HuH-7.5 (cell line): Measurements from ENCODE around the gene ARF6.

Source experiments
- DNase-seq: peaks from one replicate; pipeline ENCODE4 v3.0.0; 2011; ENCODE audit warnings: low spot score

ARF6 gene

DNA sequence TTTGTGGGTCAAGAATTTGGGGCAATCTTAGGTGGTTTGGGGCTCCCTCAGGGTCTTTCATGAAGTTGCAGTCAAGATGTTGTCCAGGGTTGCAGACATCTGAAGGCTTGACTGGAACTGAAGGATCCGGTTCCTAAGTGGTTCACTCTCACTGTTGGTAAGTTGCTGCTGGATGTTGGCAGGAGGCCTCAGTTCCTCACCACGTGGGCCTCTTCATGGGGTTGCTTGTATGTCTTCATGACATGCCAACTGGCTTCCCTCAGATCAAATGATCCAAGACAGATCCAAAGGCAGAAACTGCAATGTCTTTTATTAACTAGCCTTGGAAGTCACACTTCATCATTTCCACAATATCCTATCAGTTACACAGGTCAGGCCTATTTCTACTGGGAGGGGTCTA, 49.2 kb downstream of the ARF6 start:
- DNase-seq = no peak

DNA sequence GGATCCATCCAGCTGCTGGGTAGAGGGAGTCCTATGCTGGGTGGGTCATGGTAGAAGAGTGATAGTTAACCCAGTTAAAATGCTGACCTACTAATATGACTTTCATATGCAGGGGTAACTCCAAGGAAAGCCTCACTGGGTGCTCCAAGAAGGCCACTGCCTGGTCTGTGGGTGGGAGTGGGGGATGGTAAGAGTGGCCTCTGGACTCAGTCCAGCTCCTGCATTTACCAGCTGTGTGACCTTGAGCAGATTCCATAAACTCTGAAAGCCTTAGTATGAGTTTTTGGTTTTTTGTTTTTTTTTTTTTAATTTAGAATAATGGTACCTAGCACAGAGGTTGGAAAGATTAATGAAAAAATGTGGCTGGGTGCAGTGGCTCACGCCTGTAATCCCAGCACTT, 51.6 kb downstream of the ARF6 start:
- DNase-seq = no peak

DNA sequence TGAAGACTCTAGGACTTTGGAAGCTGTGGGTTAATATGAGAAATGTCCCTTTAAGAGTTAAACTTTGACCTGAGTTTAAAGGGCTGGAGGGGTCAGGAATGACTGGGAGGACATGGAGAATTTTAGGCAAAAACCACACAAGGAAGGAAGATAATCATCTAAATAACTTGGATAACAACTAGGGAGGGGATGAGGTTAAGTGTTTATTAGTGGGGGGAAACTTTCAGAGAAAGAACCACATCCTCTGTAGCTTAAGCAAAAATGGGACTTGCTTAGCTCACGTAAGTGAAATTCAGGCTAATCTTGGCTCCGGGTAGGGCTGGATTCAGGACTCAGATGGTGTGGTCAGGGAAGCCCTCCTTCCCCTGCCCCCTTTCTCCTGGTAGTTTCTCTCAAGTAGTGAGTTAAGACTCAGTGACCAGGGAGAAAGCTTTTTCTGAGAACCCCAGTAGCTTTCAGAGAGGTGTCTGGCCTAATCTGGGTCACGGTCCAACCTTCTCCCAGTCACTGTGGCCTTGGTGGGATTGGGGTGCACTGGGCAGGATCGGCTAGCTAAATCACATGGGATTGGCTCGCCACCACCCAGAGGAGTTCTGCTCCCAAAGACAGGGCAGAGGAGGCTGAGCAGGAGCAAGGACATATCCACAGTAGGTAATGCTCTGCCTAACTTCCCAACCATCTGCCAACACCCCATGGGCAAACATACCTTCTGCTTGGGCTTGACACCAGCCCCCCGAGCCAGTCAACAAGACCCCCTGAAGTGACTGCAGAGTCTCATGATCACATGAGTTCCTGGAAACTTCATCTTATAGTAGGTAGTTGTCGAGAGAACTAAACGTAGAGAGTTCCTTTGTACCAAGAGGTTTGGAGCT, 52.8 kb downstream of the ARF6 start:
- no peak for DNase-seq
